ENCODE data around the gene PROZ.
"Not testable (repeated sequence)": the region's sequence is repeated elsewhere in the genome, so short reads cannot be mapped to it uniquely, and the experiment has no call there.

Gene PROZ, protein sequence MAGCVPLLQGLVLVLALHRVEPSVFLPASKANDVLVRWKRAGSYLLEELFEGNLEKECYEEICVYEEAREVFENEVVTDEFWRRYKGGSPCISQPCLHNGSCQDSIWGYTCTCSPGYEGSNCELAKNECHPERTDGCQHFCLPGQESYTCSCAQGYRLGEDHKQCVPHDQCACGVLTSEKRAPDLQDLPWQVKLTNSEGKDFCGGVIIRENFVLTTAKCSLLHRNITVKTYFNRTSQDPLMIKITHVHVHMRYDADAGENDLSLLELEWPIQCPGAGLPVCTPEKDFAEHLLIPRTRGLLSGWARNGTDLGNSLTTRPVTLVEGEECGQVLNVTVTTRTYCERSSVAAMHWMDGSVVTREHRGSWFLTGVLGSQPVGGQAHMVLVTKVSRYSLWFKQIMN

GRCh38 chr13:113157929-113158747 is at the start of gene PROZ:
PROZ (plus strand) TSS chr13:113158648; CDS start chr13:113158661, 13 bp downstream.
- no peak for FAIRE-seq

- FAIRE-seq, result no peak
Observed at GRCh38 chr13:113109151-113110047, 49.0 kb upstream of the PROZ start.

DNA sequence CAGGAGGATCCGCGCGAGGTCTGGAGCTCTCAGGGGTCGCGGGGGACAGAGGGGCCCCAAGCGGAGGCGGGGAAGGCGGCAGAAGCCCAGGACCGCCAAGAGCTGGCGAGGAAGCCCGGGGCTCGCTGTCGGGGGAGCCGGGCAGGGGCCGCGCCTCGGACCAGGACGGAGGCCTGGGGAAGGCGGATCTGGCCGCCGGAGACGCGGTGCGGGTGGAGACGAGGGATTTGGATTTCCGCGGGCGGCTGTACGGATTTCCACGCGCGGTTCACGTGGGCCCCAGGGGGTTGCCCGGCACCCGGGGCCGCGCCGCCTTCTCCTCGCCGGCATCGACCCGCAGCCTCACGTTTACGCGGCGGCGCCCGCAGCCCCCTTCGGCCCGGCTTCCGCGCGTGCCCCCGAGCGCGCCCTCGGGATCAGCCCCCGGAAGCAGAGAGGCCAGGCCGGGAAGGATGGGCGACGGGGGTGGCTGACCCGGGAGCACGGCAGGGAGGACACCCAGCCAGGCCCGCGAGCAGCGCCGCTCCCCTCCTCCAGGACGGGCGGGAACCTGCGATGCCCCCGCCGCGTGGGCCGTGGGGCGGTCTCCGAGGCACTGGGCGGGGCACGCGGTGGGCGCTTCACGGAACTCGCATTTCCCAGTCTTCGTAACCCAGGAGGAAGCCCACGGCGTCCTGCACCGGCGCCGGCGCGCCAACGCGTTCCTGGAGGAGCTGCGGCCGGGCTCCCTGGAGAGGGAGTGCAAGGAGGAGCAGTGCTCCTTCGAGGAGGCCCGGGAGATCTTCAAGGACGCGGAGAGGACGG is 48.2 kb upstream of the PROZ start:
- no peak for FAIRE-seq

DNA sequence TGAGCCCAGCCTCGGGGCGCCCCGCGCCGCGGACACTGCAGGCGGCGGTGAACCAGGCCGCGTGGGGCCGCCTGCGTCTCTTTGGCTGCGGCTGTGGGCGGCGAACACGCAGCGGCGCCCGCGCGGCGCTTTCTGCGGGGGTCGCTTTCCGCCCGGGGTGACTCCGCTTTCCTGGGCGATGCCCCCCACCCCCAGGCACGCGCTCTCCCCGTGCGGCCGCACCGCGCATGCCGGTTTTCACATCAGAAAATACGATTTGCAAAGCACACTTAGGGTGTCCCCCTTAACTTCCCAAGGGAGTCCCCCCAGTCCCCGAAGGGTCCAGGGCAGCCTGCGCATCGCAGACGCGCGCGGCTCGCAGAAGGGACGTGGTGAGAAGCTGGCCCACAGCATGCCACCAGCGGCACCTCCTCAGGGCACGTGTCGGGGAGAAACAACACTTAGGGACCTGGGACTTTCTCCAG is 47.6 kb upstream of the PROZ start:
- FAIRE-seq, result no peak

- not testable (repeated sequence) for FAIRE-seq
Observed at GRCh38 chr13:113111821-113112220, 46.6 kb upstream of the PROZ start.

GRCh38 chr13:113112475-113112874 is 46.0 kb upstream of the PROZ start:
- not testable (repeated sequence) for FAIRE-seq

GRCh38 chr13:113112893-113113845 is 45.3 kb upstream of the PROZ start:
- FAIRE-seq, result no peak

GRCh38 chr13:113113846-113114271 is 44.6 kb upstream of the PROZ start:
- FAIRE-seq, result no peak

- no peak for FAIRE-seq
Observed at GRCh38 chr13:113114511-113115362, 43.7 kb upstream of the PROZ start.

GRCh38 chr13:113115363-113116205 is 42.9 kb upstream of the PROZ start:
- no peak for FAIRE-seq

DNA sequence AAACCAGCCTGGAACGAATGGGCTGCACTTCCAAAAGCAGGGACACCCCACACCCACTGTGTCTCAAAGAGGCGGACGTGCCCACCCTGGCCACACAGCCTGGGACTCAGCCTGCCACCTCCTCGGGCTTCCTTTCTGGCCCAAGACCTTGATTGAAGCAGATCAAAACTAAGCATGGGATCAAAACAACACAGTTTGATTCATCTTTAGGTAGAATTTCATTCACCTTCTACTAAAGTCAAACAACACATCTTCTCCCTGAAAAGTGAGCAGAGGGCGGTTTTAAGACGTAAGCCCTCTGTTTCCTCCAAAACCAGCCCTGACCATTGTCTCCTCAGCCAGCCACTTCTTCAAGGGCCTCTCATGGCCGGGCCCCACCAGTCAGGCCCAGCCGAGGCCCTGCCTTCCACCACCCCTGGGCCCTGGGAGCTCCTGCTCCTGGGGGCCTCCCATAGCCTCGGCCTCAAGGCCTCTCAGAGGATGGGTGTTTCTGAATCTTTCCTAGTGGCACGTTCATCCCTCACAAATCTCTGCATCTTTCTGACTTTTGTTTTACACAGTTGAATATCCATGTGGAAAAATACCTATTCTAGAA is 42.1 kb upstream of the PROZ start:
- no peak for FAIRE-seq

DNA sequence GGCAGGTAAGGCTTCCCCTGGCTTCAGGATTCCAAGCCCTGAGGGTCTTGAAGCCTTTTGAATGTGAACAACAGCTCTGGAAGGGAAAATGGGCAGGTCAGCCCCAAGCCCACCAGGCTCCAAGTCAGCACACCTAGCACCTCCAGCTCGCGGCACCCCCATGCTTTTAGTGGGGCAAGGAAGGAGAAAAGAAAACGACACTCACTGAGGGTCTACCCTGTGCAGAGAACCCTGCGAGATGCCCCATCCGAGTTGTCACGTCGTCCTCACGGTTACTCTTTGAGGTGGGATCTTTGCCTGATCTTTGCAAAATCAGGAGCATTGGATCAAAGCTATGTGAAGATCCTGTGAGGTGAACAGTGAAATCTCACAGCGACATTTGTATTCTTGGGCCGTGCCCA is 41.6 kb upstream of the PROZ start:
- no peak for FAIRE-seq

GRCh38 chr13:113117335-113117872 is 41.0 kb upstream of the PROZ start:
- no peak for FAIRE-seq

- no peak for FAIRE-seq
Observed at GRCh38 chr13:113117911-113118260, 40.6 kb upstream of the PROZ start.

DNA sequence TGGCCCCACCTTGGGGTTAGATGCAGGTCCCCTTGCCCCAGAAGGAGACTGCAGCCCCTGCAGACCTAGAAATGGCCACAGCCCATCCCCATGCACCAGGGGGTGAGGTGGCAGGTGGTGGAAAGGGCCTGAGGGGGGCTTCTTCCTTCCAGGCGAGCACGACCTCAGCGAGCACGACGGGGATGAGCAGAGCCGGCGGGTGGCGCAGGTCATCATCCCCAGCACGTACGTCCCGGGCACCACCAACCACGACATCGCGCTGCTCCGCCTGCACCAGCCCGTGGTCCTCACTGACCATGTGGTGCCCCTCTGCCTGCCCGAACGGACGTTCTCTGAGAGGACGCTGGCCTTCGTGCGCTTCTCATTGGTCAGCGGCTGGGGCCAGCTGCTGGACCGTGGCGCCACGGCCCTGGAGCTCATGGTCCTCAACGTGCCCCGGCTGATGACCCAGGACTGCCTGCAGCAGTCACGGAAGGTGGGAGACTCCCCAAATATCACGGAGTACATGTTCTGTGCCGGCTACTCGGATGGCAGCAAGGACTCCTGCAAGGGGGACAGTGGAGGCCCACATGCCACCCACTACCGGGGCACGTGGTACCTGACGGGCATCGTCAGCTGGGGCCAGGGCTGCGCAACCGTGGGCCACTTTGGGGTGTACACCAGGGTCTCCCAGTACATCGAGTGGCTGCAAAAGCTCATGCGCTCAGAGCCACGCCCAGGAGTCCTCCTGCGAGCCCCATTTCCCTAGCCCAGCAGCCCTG is 40.0 kb upstream of the PROZ start:
- FAIRE-seq, result no peak

DNA sequence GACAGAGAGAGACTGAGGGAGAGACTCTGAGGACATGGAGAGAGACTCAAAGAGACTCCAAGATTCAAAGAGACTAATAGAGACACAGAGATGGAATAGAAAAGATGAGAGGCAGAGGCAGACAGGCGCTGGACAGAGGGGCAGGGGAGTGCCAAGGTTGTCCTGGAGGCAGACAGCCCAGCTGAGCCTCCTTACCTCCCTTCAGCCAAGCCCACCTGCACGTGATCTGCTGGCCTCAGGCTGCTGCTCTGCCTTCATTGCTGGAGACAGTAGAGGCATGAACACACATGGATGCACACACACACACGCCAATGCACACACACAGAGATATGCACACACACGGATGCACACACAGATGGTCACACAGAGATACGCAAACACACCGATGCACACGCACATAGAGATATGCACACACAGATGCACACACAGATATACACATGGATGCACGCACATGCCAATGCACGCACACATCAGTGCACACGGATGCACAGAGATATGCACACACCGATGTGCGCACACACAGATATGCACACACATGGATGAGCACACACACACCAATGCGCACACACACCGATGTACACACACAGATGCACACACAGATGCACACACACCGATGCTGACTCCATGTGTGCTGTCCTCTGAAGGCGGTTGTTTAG is 39.2 kb upstream of the PROZ start:
- FAIRE-seq, result no peak

- FAIRE-seq, result no peak
Observed at GRCh38 chr13:113119822-113120189, 38.6 kb upstream of the PROZ start.
